C4-2B (cell line): ENCODE data around the gene CD180.

Experiments
- ZFX ChIP-seq: fragments of 450-650 bp; IDR thresholded peaks from 2 replicates; pipeline ENCODE4 v1.6.1; 2017
- TF ChIP-seq, protein P1 (sequence below): fragments of 450-650 bp; conservative IDR thresholded peaks from 2 replicates; pipeline ENCODE4 v1.5.1; 2017; ENCODE audit warnings: mild to moderate bottlenecking

GRCh38 chr5:67196537-67197059 lies at the start of gene CD180:
- TF ChIP-seq, protein P1, sequence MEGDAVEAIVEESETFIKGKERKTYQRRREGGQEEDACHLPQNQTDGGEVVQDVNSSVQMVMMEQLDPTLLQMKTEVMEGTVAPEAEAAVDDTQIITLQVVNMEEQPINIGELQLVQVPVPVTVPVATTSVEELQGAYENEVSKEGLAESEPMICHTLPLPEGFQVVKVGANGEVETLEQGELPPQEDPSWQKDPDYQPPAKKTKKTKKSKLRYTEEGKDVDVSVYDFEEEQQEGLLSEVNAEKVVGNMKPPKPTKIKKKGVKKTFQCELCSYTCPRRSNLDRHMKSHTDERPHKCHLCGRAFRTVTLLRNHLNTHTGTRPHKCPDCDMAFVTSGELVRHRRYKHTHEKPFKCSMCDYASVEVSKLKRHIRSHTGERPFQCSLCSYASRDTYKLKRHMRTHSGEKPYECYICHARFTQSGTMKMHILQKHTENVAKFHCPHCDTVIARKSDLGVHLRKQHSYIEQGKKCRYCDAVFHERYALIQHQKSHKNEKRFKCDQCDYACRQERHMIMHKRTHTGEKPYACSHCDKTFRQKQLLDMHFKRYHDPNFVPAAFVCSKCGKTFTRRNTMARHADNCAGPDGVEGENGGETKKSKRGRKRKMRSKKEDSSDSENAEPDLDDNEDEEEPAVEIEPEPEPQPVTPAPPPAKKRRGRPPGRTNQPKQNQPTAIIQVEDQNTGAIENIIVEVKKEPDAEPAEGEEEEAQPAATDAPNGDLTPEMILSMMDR: no peak
- no peak for TF ChIP-seq ZFX
